DMS153 treated with DMSO at 0.1 percent for 48 hours (cell line): ENCODE data around the gene EXOSC1.
A peak's percentile ranks its signal among the peaks of the same experiment; 100 is the strongest.
"Not testable (repeated sequence)": the region's sequence is repeated elsewhere in the genome, so short reads cannot be mapped to it uniquely, and the experiment has no call there.

Experiments
- DNase-seq: peaks from one replicate; lab custom pipeline; 2025; ENCODE audit not compliant: unreplicated experiment; lab: John Stamatoyannopoulos, UW

EXOSC1 gene, protein sequence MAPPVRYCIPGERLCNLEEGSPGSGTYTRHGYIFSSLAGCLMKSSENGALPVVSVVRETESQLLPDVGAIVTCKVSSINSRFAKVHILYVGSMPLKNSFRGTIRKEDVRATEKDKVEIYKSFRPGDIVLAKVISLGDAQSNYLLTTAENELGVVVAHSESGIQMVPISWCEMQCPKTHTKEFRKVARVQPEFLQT

DNA sequence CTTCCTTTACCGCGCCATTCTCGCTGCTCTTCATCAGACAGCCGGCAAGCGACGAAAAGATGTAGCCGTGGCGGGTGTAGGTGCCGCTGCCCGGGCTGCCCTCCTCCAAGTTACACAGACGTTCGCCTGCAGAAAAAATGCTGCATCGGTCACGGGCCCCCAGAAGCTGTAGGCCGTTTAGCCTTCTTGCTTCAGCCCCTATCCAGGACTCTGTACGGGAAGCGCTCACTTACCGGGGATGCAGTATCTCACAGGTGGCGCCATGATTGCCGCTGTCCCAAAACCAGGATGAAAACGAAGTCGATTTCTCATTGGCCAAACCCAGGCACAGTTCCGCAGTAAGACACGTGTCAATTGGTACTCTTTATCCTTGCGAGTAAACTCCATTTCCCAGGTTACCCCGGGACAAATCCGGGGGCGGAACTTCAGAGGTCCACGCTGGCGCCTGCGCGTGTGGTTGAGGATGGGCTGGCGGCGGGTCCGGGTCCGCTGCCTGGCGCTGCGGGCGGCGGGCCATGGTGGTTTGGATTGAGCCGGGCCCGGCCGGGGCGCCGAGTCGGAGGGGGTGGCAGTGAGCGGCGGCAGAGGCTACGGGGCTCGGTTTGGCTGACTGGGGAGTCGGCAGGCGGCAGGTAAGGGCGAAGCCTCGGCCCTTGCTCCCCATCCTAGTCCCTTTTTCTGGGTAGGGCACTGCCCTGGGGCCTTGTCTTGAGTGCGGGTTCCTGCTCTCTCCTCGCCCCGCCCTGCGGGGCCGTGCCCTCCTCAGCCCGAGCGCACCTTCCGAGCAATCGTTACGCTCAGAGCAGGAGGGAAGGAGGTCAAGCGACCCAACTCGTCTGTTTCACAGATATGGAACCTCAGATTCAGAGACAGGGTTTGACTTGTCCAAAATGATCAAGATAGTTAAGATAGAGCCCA, at the start of gene EXOSC1, which contains the start of gene ZDHHC16:
EXOSC1 (minus strand) TSS at position 285 of the 918 bp plus-strand sequence; CDS start at position 264, 21 bp downstream.
ZDHHC16 (plus strand) TSS at position 454 of the 918 bp plus-strand sequence. CDS start 5,501 bp downstream, outside the sequence.
- peak; percentile 94 for DNase-seq

DNA sequence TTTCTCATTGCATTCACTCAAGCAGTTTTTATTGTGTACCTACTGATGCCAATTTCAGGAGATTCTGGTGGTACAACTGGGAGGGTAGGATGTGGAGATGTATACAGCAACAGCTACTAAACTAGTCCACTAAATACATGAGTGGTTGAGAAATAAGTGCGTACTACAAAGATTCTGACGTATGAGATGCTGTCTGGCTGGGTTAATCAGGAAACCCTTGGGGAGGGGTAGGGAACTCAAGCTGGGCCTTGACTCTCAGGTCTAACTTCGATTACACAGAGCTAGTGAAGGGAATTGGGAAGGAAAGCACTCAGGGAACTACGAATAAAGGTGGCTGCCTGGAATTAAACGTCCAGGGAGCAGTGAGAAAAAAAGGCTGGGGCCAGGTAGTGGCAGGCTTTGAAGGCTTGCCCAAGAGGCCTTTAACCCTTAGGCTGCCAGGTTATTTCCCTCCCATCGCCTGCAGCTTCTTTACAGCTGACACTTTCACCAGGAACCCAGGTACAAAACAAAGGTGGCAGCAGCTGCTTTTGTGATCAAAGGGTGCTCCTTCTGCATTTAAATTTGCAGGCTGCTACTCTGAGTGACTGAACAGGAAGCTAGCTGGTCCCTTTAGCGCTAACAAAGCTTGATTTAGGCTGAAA, 49.2 kb upstream of the EXOSC1 start:
- DNase-seq = no peak

DNA sequence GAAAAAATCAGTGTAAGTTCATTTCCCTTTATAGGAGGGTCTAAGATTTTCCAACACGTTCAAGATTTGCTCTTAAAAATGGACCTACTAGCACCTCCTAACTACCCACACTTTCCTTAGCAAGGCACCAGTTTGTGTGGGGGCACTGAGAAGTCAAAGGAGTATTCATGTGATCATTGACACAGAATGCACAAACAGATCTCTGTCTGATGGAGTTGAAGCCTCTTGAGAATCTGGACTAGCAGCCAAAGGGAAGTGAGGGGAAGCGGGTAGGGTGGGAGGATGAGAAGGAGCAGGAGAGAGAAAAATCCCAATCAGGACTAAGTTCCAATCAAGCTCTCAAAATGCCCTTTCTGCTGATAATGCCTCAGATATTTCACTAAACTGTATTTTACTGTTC, 48.3 kb upstream of the EXOSC1 start:
- no peak for DNase-seq

DNA sequence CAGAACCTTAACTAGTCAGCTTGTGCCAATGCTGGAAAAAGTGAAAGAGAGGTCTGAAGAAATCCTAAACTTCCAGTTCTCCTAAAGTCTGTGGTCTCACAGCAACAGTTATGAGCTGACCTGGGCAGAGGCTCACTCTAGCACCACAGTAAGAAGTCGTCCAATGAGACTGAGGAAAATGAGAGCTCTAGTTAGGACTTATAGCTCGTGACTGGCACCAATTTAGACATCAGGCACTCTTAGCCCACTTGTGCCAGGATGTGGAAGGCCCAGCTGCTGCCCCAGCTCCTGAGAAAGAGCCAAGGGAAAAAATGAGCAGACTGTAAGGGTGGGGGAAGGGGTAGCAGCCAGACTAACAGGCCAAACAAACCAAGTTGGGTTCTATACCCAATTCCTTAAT, 44.8 kb upstream of the EXOSC1 start:
- DNase-seq = no peak

DNA sequence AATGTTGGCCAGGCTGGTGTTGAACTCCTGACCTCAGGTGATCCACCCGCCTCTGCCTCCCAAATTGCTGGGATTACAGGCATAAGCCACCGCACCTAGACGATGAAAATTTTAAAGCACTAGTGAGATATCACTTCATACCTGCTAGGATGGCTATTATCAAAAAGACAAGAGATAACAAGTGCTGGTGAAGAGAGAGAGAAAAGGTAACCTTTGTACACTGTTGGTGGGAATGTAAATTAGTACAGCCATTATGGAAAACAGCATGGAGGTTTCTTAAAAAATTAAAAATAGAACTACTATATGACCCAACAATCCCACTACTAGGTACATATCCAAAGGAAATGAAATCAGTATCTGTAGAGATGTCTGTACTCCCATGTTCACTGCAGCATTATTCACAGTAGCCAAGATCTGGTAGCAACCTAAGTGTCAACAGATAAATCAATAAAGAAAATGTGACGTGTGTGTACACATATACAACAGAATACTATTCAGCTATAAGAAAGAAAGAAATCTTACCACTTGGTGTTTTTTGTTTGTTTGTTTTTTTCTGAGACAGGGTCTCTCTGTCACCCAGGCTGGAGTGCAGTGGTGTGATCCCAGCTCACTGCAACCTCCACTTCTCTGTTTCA, 40.0 kb upstream of the EXOSC1 start:
- DNase-seq = no peak

DNA sequence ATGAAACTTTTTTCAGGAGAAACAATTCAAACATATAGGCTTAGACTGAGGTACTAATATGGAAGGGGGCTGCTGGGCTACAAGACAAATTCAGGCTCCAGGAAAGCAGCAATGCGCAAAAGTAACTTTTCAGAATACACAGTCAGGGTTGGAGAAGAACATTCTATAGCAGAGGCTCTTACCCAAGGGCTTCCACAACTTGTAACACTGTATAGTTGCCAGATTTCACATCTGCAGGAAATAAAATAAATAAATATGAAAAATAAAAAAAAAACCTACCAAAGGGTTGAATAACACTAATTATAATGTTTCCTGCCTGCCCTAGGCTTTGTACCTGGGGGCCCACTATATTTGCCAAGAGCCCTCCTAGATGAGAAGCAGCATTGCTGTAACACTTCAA, 38.1 kb upstream of the EXOSC1 start:
- DNase-seq = no peak

DNA sequence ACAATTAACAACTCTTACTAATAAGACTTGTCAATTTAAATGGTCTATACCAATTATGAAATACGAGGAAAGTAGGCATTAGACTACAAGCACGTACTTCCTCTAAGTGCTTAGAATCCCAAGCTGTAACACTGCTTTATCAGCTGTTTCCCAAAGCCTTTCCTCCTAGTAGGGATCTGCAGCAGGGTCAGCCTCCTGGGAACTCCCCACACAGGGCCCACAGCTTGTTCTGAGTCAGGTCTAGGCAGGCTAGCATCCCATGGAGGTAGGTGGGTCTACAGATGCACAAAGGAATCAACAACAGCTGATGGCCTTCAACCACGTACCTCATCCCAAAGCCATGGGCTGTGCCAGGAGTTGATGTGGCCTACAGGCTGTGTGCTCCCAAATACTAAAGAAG, 37.7 kb upstream of the EXOSC1 start:
- DNase-seq = no peak

DNA sequence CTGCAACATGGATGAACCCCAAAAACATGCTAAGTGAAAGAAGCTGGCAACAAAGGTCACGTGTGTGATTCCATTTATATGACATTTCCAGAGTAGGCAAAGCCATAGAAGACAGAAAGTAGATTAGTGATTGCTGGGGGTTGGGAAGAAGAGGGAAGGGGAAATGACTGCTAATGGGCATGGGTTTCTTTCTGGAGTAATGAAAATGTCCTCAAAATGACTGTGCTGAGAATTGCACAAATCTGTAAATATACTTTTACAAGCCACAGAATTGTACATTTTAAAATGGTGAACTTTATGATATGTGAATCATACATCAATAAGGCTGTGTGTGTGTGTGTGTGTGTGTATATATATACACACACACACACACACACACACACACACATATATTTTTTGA, 36.6 kb upstream of the EXOSC1 start:
- DNase-seq = no peak

DNA sequence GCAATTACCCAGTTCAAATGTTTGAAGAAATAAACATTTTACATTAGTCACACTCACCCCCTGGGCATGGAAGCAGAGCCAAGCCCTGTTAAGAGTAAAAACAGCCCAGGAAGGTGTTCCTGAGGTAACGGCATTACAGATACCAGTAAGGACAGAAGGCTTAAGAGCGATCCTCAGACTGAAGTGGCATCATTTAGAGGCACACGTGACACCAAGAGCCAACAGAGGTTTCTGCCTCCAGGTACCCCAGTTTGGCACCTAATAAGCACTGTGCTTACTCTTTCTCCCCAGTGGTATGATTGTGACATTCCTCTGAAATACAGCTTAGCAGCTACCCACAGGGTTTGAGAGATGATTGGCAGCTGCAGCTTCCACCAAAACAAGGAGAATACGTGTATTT, 35.3 kb upstream of the EXOSC1 start:
- DNase-seq = no peak

DNA sequence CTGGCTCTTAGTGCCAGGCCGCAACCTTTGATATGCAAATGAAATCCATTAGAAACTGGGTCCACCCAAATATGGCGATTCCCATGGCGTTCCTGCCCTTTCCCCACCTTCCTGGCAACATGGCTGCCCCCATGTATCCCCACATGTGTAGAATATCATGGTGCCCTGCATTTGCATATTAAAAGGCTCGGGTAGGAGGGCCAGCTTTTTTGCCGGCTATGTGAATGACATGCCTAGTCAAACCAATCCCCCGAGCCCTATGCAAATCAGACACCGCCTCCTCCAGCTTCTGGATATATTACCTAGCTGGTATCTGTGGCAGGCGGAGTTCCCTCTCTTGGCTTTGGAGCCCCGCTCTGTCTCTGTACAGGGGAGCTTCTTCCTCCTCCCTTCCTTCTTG, 34.1 kb upstream of the EXOSC1 start:
- DNase-seq = no peak

DNA sequence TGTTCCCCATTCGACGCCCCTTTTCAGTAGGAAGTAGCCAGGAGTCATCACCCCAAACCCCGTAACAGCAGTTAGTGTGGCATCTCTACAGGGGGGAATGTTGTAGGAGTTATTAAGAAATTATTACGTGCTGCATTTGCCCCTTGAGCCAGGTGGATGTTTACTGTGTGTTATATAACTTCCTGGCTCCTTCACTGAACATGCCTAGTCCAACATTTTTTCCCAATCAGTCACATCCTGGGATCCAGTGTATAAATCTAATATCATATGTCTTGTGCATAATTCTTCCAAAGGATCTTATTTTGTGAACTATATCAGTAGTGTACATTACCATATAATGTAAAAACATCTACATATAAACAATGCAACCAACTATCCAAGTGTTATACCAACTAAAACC, 33.6 kb upstream of the EXOSC1 start:
- DNase-seq = not testable (repeated sequence)

DNA sequence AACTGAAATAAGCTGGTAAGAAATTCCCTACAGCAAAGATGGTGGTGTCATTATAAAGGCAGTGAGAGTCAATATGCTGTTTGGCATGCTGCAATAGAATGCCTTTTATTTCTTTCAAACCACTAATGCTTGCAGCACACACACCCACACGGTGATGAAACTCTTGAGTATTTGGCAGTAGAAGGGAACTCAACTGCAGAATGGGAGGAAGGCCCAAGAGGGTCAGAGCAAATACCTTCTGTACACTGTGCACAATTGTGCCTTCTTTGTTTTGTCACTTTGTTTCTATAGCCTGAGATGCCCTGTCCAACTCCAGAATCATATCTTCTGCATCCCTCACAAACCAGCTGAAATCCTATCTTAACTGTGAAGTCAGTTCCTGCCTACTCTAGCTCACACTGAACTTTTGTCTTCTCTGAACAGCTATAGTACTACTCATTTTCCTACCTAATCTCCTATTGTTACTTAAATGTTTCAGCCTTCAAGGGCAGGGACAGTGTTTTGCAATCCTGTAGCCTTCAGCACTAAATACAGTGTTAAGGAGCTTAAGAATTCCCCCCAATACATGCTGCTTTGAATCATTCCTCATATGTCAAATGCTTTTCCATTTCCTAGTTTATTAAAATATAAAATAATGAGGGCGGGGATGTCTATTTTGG, 30.3 kb upstream of the EXOSC1 start:
- DNase-seq = no peak

DNA sequence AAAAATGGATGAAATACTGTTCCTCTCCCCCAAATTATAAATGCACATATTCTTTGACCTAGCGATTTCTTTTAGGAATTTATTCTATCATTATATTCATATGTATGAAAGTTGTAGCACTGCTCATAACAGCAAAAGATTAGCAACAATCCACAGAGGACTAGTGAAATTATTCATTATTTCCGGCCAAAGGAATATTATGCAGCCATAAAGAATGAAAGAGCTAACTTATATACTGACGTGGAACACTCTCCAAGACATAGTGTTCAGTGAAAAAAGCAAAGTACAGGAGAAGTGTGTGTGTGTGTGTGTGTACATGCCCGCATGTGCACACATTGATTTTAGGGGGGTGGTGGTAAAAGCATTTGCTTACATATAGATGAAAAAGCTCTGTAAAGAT, 29.1 kb upstream of the EXOSC1 start:
- DNase-seq = no peak

DNA sequence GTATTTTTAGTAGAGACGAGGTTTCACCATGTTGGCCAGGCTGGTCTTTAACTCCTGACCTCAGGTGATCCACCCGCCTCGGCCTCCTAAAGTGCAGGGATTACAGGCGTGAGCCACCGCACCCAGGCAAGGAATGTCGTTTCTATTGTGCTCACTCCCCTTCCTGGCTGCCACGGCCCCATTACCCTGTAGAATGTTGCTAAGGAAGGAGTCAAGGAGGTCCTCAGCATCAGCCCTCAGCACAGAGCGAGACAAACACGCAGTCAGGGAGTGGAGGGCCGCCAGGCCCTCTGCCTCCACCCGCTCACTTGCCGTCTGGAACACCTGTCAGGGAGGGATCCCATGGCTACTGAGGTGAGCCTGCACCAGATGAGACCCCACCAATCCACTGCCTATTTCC, 23.0 kb upstream of the EXOSC1 start:
- DNase-seq = not testable (repeated sequence)

DNA sequence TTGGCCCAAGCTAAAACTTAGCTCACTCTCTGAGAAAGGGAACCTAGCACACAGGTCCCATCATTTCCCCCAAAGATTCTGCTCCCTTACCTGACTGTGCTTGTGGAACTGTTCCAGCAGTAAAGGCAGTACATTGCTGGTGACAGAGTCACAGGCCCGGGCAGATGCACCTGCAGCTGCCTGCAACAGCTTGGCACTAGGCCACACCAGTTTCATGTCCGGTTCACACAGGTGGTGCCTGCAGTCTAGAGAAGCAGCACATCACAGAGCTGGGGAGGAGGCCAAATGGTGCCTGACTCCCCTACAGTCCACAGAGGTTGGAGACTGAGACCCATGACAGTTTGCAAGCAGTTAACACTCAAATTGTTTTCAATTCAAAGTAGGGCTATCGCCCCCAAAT, 22.4 kb upstream of the EXOSC1 start:
- no peak for DNase-seq

DNA sequence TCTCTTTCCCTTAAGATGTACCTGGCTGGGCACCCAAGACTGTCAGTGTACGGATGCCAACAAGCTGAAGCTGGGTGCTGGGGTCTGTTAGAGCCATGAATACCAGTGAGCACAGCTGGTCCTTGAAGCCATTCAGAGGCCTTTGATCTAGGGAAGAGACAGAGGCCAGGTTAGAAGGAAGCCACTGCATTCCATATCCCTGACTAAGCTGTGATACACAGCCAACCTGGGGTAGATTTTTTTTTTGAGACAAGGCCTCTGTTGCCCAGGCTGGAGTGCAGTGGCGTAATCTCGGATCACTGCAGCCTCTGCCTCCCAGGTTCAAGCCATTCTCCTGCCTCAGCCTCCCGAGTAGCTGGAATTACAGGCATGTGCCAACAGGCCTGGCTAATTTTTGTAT, 20.9 kb upstream of the EXOSC1 start:
- no peak for DNase-seq

DNA sequence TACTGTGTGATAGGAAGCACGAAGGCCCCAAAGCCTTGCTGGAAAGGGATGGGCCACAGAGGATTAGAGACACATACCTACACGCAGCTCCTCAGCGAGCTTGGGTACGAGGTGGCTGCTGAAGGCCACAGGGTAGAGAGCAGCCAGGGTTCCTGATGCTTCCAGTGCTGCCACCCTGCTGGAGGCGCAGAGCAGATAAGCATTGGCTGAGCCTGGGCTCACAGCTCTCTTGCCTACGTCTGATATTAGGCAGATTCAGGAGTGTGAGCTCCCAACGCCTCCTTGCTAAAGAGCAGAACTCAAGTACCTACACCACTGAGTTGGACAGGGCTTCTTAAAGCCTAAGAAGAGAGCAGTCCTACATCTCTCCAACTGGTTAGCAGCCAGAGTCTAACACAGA, 20.2 kb upstream of the EXOSC1 start:
- DNase-seq = no peak

DNA sequence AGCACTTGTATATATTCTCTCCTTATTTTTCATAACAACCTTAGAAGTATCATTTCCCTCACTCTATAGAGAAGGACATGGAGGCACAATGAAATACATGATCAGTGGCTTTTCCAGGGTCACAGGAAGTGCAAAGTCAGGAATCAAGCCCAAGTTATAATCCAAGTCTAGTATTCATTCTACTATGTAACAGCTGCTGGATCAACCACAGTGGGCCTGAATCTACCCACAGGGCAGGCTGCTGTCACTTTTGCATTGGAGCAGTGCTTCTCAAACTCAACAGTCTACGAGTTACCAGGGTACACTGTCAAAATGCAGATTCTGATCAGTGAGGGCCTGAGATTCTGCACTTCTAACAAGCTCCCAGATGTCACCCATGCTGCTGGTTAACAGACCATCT, 18.4 kb upstream of the EXOSC1 start:
- DNase-seq = no peak

DNA sequence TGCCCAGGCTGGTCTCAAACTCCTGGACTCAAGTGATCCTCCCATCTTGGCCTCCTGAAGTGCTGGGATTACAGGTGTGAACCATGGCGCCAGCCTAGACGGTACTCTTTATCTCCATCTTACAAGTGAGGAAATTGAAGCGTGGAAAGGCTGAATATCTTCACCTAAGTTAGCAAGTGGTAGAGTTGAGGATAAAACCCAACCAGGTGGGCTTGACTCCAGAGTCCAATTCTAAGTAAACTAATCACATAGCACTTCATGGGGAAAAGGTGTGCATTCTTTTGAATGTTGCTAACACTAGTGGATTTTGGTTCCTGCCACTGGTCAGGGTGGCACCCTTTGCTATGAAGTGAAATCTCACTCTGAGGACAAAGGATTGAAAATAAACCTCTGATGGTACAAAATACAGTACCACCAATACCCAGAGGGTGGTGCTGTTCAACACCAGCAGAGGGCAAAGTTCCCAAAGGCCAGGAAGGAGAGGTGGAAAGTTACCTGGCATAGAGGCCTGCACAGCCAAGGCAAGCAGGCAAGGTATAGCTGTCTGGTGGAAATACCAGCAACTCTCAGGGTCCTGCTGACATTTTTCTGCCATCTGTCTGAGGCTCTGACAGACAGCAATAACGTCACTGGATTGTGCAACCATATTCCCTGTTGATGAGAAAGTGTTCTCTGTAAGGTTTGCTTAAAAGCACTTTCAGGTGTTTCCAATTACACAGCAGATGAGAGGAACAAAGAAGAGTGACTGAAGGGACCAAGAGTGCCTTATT, 17.7 kb upstream of the EXOSC1 start:
- peak; percentile 52 for DNase-seq

DNA sequence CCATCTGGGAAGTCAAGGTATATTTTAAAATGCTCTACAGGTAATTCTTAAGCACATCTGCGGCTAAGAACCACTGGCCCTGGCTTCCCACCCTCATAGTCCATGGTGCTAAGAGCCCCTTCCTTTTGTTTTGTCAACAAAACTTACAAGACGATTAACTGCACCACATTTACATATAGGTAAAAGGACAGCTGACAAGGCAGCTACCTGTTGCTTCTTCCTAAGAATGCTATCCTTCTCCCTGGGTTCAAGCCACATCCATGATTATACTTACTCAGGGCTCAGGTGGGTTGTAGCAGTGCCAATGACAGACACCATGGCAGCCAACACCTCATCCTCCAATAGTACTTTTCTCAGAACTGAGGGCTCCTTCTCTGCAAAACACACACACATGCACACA, 16.5 kb upstream of the EXOSC1 start:
- DNase-seq = no peak
